Hematopoietic multipotent progenitor cell treated with erythropoietin and hydrocortisone succinate and interleukin-3 and kit ligand, for 6 days (in vitro differentiated cells): ENCODE results near the gene DCHS2.

ENCODE experiments used
- DNase-seq: peaks from one replicate; pipeline ENCODE4 v3.0.0-alpha.2; 2015

DCHS2 gene

DNA sequence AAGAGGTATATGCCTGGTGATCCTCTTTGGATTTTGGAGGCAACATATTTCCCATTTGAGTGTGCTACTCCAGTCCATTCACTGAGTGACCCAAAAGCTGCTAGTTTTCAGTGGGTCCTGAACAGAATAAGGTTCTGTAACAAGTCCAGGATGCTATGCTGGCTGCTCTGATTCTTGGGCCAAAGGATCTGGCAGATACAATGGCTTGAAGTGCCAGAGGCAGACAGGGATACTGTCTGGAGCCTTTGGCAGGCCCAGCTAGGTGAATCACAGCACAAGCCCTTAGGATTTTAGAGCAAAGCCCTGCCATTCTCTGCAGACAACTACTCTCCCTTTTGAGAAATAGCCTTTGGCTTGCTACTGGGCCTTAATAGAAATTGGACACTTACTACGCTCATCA lies 40.6 kb downstream of the DCHS2 start:
- no peak for DNase-seq

DNA sequence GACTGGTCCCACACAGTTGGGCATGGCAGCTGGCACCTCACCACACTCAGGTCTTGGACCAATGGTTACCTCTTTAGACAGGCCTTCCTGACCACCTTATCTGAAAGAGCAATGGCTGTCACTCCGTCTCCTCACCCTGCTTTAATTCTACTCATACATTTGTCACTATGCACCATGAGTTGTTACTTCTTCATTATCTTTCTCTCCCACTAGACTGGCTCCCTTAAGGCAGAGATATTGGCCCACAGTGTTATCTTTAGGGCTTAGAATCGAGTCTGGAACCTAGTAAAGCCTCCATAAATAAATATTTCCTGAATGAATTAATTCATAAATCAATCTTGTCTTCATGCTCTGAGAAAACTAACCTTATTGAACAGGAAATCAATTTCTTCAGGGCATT lies 46.6 kb downstream of the DCHS2 start:
- no peak for DNase-seq

DNA sequence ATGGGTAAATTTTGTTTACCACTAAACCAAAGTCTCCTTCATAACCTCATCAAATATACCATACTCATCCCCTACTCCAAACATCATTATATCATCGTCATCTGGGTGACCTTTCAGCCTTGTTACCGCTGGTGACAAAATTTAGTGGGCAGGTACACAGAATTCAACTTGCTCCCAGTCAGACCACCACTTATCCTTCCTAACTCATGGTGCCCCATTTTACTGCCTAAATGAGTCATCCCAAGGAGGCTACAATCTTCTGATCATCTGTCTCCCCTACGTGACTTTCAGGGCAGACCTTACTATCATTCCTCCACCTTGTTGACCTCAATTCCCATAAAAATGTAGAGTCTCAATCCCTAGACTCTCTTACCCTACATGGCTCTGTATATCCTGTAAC lies 49.6 kb downstream of the DCHS2 start:
- DNase-seq = no peak

DNA sequence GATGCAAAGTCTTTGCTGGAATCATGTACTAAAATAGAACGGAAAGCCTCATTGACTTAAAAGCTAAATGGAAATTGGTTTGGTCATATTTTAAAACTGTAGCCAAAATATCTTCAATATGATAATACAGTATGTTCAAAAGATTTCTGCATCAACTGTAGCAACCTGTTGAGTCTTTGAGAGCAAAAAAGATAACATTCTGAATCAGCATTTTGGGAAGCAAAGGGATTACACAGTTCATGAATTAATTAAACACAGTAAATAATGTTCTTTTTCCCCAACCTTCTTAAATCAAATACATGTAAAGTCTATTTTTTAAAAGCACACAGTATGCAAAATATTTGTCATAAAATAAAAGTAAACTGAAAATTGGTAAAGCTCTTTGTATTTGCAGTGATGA lies 50.5 kb downstream of the DCHS2 start:
- DNase-seq = no peak

DNA sequence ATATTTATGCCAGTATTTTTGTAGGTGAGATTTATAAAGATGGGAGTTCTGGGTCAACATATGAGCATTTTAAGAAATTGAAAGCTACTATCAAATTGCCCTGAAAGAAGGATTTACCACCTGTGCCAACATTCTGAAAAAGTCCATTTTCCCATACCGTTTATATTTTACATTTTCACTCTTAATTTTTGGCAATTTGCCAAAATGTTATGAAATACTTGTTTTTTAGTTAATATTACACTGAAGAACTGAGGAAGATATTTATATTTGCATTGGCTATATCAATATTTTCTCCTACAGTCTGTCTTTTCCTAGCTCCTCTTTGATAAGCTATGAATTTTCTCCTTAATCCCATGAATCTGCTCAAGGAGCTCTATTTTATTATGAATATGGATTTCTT lies 52.4 kb downstream of the DCHS2 start:
- DNase-seq = no peak

DNA sequence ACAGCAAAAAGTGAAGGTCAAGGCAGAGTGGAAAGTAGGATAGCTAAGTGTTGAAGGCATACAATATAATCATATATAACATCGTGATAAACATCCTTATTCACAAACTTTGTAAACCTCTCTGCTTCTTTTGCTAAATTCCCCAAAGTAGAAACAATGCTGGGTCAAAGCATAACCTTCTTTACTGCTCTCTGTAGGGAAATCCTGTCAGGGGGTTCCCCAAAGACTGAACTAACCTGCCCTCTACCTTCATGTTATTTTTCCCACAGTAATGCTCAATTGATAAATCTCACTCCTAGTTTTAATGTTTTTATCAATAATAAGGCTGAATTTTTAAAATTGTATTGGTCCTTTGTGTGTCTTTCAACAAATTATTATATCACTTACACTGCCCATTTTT lies 55.7 kb downstream of the DCHS2 start:
- DNase-seq = no peak

DNA sequence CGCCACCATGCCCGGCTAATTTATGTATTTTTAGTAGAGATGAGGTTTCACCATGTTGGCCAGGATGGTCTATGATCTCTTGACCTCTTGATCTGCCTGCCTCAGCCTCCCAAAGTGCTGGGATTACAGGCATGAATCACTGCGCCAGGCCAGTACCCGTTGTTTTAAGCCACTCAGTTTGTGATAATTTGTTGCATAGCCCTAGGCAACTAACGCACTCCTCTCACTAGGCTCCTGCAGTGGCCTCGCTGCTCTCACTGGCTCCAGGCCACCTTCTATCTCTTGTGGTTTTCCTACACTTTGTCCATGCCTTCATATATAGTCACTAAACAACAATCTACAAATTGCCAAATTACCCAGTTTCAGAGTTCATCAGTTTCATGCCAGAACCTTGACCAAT lies 58.1 kb downstream of the DCHS2 start:
- DNase-seq = no peak

DNA sequence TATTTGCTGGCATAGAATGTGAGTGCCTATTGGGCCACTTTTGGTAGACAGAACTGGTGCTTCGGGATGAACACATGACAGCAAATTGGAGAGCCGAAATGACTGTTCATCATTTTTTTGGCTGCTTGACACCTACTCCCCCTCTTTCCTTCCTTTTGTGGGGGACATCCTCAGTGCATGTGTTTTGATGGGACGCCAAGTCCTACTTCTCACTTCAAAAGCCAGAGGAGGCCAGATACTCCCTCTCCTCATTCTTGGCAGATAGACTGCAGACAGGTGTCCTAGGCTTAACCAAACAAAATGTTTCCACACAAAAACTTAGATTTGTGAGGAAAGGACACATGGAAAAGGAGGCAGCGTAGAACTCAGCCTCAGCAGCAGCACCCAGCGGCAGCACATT lies 62.4 kb downstream of the DCHS2 start:
- DNase-seq = no peak

DNA sequence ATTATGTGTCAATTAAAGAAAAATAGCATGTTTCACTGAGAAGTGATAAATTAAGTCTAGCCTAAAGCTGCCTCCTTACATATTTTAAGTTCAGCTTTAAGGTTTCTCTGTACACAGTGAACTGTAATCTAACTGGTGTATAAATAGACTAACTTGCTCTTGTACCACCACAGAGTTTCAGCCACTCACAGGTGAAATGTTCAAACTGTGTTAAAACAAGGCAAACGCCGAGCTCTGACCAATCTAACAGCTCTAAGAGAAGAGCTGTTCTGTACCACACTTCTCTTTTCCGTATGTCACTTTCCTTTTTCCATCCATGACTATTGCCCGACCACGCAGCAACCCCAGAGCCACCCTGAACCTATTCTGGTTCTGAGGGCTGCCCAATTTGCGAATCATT lies 64.5 kb downstream of the DCHS2 start:
- DNase-seq = no peak

DNA sequence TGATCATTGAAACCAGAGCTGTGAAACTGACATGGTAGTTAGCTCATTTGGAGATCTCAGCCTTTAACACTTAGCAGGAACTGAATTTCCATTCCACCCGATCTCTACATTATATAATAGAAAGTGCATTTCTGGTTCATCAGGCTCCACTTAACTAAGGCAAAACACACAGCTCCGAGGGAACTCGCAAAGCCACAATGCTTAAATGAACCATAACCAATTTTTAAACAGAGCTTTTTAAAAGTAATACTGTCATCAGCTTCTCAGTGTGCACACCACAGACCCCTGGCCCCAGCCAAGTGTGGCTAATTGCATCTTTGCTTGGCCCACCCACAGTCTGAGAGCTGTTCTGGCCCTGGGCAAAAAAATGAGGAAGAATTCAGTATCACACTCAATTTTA lies 66.1 kb downstream of the DCHS2 start:
- no peak for DNase-seq

DNA sequence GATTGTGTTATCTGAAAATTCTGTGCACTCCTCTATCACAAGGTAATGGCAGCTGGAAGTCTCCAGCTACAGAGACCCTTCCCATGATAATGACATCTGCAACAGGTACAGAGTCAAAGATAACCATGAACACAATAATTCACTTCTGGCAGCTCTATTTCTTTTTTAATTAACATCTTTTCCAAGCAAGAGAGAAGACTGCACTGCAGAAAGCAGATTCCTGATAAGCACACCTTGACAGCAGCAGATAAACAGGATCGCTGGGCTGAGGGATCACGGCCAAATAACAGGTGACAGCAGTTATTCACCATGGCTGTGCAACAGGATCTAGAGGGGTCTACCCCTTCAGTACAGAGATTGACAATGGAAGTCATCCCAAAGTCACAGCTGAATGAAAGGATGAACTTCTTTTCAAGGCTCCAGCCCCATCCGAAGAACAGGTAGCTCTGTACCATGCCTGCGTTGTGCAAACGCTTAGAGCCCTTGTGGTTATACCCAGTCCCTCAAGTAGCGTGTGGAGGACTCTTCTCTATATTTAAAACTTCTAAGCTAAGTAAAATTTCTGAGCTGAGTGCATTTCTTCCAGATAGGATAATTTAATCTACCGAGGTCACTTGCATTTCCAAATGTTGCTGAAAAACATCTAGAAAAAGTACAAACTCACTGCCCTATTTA lies 66.7 kb downstream of the DCHS2 start:
- DNase-seq = no peak

DNA sequence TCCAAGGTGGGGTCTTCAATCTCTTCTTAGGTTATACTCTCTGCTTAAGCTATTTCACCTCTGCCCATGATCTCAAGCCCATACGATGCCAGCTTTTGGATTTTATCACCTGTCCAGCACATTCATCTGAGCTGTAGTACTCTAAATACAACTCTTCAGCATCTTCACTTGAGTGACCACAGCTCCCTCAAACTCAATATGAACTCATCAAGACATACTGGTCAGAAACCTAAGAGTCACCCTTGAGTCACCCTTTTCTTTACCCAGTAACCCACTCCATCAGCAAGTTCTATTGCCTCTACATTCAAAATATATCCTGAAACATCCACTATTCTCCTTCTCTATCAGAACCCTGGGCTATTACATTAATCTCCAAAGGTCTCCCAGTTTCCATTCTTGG lies 69.4 kb downstream of the DCHS2 start:
- DNase-seq = no peak

DNA sequence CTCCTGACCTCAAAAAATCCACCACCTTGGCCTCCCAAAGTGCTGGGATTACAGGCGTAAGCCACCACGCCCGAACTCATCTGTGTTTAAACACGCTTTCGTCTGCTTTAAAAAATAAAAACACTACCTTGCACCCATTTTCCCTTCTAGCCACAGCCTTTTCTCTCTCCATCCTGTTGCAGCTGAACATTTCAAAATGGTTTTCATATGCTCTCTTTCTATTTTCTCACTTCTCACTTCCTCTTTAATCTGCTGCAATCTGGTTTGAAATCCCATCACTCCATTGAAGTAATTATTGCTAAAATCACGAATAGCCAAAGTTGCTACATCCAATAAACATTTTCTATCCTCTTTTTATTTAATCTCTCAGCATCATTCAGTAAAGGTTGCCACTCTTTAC lies 70.0 kb downstream of the DCHS2 start:
- DNase-seq = no peak

DNA sequence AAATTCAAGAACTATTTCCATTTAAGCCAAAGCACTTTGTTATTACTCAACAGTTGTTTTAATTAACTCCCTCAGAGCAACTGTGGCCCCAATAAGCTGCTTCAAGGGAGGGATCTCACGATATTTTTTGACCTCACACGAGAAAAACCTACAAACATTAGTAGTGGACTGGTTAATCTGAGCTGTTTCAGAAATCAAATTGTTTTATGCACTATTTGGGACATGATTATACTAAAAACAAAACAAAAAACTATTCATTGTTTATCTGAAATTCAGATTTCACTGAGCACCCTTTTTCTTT lies 74.3 kb downstream of the DCHS2 start:
- no peak for DNase-seq

DNA sequence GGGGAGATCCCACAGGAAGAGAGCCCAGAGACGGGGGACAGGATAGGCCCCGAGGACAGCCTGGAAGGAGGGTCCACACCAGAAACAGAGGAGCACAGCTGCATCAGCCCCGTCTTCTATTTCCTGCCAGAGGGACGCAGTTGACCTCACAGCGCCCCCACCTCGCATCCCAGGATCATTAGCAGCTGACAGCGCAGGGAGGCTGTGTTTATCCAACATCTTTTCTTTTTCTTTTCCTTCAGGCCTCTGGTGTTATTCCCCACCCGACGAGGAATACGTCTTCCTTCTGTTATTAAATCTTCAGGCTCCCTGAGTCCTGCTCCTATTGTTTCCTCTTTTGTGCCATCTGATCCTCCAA lies 75.4 kb downstream of the DCHS2 start:
- no peak for DNase-seq

DNA sequence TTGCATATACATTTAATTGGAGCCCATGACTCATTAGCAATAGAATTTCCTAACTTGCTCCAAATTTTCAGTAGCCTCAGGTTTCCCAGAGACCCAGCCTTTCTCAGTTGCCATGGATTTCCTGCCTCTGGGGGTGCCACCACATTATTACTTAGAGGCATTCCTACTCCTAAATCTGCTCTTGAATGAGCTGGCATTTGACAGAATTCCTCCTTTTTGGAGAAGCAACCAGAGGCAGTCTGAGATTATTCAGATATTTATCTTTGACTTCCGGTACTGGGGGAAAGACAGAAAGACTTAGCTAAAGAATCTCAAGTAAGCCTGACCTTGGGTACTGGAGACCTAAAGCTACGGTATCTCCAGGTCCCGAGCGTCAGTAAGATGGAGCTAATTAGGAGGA lies 76.3 kb downstream of the DCHS2 start:
- no peak for DNase-seq

DNA sequence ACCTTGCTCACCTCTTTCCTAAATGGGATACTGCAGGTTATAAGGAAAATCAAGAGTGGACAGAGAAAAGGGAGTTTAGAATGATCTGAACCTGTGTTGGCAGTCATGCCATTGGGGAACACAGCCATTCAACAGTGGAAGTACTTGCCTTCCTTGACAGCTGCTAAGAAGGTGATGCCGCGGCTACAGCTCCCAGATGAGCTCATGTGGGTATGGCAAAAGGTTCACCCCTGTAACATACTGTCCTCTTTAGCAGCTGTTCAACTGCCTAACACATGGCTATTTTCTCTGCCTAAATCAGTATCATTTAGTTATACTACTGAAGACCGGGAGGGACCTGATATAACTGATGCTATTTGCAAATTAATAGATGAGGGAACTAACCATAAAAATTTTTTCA lies 76.8 kb downstream of the DCHS2 start:
- no peak for DNase-seq

DNA sequence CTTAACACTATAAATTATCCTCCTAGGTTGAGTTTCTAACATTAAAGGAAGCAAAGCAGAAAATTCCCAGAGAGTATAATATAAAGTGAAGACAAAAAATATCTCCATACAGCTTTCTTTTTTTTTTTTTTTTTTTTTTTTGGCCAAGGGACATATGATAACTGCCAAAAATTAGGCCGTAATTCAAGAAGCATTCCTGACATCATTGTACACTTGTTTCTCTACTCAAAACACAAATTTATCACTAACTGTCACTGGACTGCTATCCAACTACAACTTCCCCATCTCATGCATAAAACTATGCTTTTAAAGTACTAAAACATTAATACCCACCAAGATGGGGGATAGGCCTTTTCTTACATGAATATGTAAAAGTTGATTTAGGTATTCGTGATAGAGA lies 77.2 kb downstream of the DCHS2 start:
- DNase-seq = no peak

DNA sequence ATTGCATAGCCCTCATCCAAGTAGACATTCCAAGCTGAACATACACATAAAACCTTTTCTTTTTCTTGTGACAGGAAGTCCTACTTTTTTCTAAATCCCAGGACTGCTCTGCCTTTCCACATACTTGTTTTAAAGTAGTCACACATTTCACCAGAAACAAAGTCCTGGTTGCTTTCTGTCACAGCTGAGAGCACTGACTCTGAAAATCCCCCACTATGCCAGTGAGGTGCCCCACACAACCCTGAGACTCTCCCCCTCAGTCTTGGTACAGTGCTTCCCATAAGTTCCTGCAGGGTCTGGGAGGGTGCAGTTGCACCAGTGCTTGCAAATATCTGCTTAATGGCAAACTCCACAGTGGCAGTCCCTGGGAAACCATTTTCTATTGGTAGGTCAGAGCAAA lies 84.2 kb downstream of the DCHS2 start:
- no peak for DNase-seq

DNA sequence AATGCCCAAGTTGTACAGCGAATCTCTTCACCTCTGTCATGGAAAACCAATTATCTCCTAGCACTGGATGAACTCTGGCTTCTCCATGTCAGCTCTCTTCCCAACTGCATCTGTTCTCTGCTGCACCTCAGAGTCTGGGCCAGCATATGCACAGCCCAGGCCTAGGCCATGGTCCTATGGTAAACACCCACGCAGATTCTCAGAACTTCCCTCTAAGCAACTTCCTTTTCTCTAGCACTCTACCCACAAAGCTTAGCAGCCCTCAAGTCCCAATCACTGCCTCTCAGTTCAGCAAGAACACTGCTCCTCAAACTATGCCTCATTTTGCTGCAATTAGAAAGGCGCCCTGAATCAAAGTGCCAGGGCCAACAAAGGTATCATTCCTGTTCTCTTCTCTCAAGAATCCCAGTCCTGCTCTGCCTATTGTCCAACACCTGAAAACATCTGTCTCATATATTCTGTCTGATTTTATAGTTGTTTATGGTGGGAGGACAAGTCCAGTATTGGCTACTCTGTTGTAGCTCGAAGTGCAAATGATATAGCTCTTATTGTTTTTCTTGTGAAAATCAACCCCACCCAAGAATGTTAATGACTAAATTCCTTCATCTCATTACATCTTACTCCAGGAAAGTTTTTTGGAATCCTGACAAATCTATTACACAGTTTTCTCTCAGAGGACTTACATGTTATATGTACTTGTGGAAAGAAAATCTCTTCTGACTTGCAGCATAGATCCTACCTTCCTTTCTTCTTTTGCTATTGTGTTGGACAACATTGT lies 85.4 kb downstream of the DCHS2 start:
- peak; percentile 3 for DNase-seq

DNA sequence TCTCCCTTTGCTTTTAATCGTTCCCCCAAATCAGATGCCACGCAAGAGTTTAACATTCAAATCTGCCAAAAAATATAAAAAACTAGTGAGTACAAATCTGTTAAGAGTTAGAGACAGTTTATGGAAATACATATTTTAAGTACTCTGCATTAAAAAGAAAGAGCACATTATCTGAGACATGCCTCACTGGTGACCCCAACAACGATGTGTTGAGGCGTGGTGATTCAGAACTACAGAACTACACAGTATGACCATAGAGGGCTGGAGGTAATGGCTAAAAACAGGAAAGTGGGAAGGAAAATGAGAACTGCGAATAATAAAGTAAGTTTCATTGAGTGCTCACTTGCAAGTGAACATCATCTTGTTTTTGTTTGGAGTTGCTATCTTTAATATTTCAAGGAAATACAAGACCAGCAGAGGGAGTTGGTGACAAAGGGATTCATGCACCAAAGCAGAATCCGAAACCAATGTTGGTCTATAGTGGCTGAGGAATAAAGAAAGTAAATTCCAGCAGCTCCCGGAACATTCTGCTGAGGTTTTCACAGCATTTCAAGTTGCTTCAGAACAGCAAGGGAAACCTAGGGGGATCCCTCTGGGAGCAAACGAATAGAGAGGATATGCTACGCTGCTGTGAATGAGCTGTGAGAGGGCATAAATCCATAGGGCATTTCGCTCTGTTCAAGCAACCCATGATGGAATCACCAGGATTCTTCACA lies 92.2 kb downstream of the DCHS2 start:
- DNase-seq = peak; percentile 3

DNA sequence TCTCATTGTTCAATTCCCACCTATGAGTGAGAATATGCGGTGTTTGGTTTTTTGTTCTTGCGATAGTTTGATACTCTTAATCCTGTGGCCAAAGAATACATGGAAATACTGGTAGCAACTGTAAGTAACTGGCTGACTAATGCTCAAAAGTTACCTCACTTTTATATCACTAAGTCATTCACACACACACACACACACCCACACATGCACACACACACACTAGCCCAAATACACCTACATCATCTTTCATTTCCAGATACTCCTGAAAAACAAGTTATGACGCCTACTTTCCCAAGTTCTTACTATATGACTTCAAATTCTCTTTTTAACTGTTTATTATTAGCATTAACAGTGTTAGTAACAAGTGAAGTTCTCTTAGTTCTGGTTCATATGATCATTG lies 101.3 kb downstream of the DCHS2 start:
- no peak for DNase-seq

DNA sequence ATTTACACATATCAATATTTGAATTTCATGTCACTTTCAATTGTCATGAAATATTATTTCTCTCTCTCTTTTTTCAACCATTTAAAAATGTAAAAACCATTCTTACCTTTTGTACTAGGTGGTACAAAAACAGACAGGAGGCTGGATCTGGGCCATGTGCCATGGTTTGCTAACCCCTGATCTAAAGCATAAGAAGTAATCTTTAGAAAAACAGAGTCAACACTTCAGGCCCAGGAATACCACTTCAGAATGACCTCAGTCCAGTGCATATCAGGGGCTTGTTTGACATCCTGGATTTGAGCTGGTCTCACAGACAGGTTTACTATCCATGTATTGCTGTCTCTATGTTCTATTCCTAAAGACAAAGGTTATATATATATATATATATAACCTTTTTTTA lies 102.5 kb downstream of the DCHS2 start:
- no peak for DNase-seq

DNA sequence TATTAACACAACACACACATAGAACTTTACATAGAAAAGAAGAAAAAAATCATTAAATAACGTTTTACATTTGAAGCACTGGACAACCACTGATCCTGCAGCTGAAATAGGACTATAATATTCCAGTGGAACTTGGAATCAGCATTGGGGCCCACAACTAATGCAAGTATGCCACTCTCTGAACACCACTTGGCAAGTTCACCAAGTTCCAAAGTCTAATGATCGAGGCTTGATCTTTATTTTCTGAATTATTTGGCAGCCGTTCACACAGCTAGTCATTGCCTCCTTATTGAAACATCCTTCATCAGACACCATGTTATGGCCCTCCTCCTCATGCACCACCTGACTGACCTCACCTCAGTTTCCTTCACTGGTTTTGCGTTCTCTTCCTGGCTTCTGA lies 107.6 kb downstream of the DCHS2 start:
- no peak for DNase-seq

DNA sequence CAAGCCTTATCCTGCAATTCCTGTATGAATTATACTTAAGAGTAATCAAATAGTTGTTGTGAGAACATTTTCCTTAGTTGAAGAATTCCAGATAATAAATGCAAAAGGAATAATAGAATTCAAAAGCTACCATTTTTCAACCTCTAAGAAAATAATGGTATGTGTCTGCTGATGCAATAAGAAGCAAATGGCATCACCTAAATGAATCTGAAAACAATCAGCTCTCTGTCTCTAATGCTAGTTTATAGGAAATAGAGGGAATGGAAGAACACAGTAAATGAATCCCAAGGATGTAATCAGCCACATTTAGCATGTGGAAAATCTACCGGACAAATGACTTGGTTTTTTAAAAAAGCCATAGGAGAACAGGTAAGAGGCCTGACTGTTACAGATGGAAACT lies 115.1 kb downstream of the DCHS2 start:
- DNase-seq = no peak
